HG02970 (cell line): ENCODE data around the gene RPL13.

ENCODE experiments used
- ATAC-seq: cut with Tn5 transposase; IDR thresholded peaks from one replicate; pipeline ENCODE4 v1.9.1; 2021; ENCODE audit warnings: mild to moderate bottlenecking, moderate library complexity, moderate number of reproducible peaks; ENCODE audit not compliant: unreplicated experiment, low FRiP score

RPL13 gene

GRCh38 chr16:89595330-89596060 lies 35.0 kb downstream of the RPL13 start:
- ATAC-seq, result no peak

- ATAC-seq, result no peak
These were observed 35.7 kb downstream of the RPL13 start for GRCh38 chr16:89596061-89596689.

GRCh38 chr16:89596957-89597649 lies 36.6 kb downstream of the RPL13 start:
- ATAC-seq, result no peak

- ATAC-seq, result no peak
These were observed 37.7 kb downstream of the RPL13 start for GRCh38 chr16:89598199-89598598.

GRCh38 chr16:89599451-89599858 lies 39.0 kb downstream of the RPL13 start:
- no peak for ATAC-seq

GRCh38 chr16:89599902-89600301 lies 39.4 kb downstream of the RPL13 start:
- ATAC-seq, result no peak

GRCh38 chr16:89600427-89600826 lies 39.9 kb downstream of the RPL13 start:
- no peak for ATAC-seq

- ATAC-seq, result no peak
These were observed 40.5 kb downstream of the RPL13 start for GRCh38 chr16:89600956-89601355.

- ATAC-seq, result no peak
These were observed 41.4 kb downstream of the RPL13 start for GRCh38 chr16:89601906-89602272.

- no peak for ATAC-seq
These were observed 41.9 kb downstream of the RPL13 start for GRCh38 chr16:89602273-89602951.

- ATAC-seq, result no peak
These were observed 42.6 kb downstream of the RPL13 start for GRCh38 chr16:89602952-89603590.

GRCh38 chr16:89604764-89605163 lies 44.3 kb downstream of the RPL13 start:
- ATAC-seq, result no peak

- ATAC-seq, result no peak
These were observed 44.9 kb downstream of the RPL13 start for GRCh38 chr16:89605186-89605970.

- ATAC-seq, result no peak
These were observed 45.5 kb downstream of the RPL13 start for GRCh38 chr16:89606006-89606405.

GRCh38 chr16:89607453-89607852 lies 47.0 kb downstream of the RPL13 start:
- ATAC-seq, result no peak

- ATAC-seq, result no peak
These were observed 47.7 kb downstream of the RPL13 start for GRCh38 chr16:89607937-89608740.

- no peak for ATAC-seq
These were observed 49.6 kb downstream of the RPL13 start for GRCh38 chr16:89610108-89610453.

- ATAC-seq, result no peak
These were observed 52.1 kb downstream of the RPL13 start for GRCh38 chr16:89612415-89613166.
